Activated CD4-positive, alpha-beta memory T cell treated with anti-CD3 and anti-CD28 coated beads for 36 hours (primary cell): ENCODE data around the gene CD300A. TPM values are rescaled to one million over a fixed set of nuclear protein-coding genes. Genes with fewer than 3 reads are reported as not detected.

ENCODE experiments used
- CTCF ChIA-PET: fragments of 350-600 bp; sonication (Branson Sonifier 250); formaldehyde crosslinking; loops from one replicate; lab custom pipeline; 2021; ENCODE audit warnings: antibody characterized with exemption, inconsistent platforms; lab: Charles Lee
- POLR2A ChIA-PET: fragments of 350-600 bp; sonication (Branson Sonifier 250); formaldehyde crosslinking; loops from one replicate; lab custom pipeline; 2021; ENCODE audit warnings: antibody characterized with exemption; lab: Charles Lee
- DNase-seq: peaks from one replicate; pipeline ENCODE4 v3.0.0-alpha.2; 2020
- H3K27ac Mint-ChIP-seq: one replicate; pipeline ENCODE4 v1.8.0; 2021; ENCODE audit warnings: mixed read lengths
- H3K27me3 Mint-ChIP-seq: one replicate; pipeline ENCODE4 v1.8.0; 2021; ENCODE audit warnings: mixed read lengths
- H3K36me3 Mint-ChIP-seq: one replicate; pipeline ENCODE4 v1.8.0; 2021; ENCODE audit warnings: mixed read lengths
- H3K4me1 Mint-ChIP-seq: one replicate; pipeline ENCODE4 v1.8.0; 2021; ENCODE audit warnings: low read depth, mixed read lengths
- H3K4me3 Mint-ChIP-seq: one replicate; pipeline ENCODE4 v1.8.0; 2021; ENCODE audit warnings: mild to moderate bottlenecking, mixed read lengths
- H3K9me3 Mint-ChIP-seq: one replicate; pipeline ENCODE4 v1.8.0; 2021; ENCODE audit warnings: mixed read lengths
- intact Hi-C: fragments of 100-400 bp; cut with micrococcal nuclease; formaldehyde crosslinking; loops from one replicate; pipeline ENCODE4 v1.15.1; 2023
- total RNA-seq, 2 experiments: library from RNA; stranded (reverse); gene quantifications; one replicate each; pipeline ENCODE4 v1.2.3, GENCODE V29; 2021

Gene CD300A
- total RNA-seq, 2 experiments from 2014 or later, result 11.3 to 12.3 TPM

DNA sequence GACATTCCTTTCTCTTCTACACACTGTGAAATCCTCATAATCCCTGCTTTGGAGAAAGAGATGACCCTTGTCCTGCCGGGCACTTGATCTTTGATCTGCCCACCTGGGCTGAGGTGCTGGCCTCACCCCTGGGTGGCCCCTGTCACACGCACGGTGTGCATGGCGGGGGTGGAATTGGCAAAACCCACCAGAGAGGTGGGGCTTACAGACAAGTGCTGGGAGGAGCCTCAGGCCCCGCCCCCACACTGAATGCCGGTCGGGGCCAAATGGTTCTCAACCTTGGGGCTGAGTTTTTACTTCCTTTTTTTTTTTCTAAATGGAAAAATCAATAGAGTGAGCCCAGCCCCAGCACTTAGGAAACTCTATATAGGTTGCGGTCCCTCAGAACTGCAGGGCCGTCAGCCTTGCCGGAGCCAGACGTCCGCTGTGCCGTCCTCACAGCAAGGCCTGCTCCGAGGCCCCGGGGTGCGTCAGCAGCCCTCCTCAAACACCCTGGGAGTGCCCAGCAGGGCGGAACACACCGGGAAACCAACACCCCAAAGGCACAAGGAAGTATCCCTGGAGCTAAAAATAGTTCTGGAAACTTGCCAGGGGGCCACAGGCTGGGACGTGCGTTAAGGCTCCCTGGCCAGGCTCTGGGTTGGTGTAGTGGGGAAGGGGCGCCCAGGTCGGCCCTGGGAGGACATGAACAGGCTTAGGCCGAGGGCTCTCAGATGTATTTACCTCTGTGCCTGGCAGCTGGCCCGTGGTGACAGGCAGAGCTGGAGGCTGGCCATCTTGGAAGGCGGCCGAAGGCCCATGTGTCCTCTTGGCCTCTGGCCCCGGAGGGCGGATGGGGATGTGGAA lies 23.5 kb upstream of the CD300A start:
- H3K36me3 Mint-ChIP-seq, result peaks cover 3% of the 10 kb centered on the region
- ChIA-PET POLR2A (no interaction called here), CTCF (interaction anchor here (0.6 to 4.3 kb wide), 4 partner anchors 14 to 79 kb away, joined by 3 to 18 read pairs (median 9); partner anchors contain the start of gene GPR142)
- H3K9me3 Mint-ChIP-seq, result peaks cover 14% of the 10 kb centered on the region
- intact Hi-C loops, result no loop called here
- H3K4me1 Mint-ChIP-seq, result no peaks in the 10 kb centered on the region
- peaks cover 4% of the 10 kb centered on the region for H3K27me3 Mint-ChIP-seq
- DNase-seq, result no peak
- H3K4me3 Mint-ChIP-seq, result no peak overlapping the region
- H3K27ac Mint-ChIP-seq, result no peak overlapping the region

DNA sequence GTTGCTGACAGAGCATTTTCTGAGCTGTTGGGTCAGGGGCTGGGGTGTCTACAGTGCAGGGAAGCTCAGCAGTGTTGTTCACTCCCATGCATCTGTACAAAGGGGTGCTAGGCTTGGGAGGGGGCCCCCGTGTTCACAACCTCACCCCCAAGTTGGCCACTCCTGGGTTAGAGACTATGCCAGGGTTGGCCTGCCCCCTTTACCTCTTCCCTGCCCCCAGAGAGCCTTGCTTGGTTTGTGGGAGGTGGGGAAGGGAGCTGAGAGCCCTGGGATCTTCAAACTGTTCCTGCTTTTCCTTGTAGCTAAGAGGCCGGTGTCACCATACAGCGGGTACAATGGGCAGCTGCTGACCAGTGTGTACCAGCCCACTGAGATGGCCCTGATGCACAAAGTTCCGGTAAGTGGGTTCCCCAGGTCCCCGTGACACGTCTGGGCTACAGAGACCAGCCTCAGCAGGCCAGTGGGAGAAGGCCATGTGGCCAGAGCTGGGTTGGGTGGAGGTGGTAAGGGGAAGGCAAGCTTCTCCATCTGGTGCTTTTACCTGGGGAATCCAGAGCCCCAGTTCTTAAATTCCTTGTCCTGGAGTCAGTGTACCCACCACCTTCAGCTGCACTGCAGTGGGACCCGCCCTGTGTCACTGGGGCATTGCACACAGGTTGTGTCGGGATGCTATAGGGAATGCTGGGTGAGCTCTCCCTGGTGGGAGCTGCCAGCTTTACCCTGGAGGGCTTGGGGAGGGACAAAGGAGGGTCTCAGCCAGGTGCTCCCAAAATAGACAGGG lies 22.7 kb upstream of the CD300A start:
- Mint-ChIP-seq H3K27ac (no peak overlapping the region), H3K4me3 (no peak overlapping the region), H3K27me3 (peaks cover 4% of the 10 kb centered on the region), H3K36me3 (peaks cover 3% of the 10 kb centered on the region), H3K9me3 (peaks cover 9% of the 10 kb centered on the region), H3K4me1 (no peaks in the 10 kb centered on the region)
- POLR2A ChIA-PET, result no interaction called here
- CTCF ChIA-PET, result interaction anchor here (0.6 to 4.3 kb wide), 4 partner anchors 13 to 79 kb away, joined by 3 to 18 read pairs (median 9); partner anchors contain the start of gene GPR142
- intact Hi-C loops, result no loop called here
- DNase-seq, result no peak

DNA sequence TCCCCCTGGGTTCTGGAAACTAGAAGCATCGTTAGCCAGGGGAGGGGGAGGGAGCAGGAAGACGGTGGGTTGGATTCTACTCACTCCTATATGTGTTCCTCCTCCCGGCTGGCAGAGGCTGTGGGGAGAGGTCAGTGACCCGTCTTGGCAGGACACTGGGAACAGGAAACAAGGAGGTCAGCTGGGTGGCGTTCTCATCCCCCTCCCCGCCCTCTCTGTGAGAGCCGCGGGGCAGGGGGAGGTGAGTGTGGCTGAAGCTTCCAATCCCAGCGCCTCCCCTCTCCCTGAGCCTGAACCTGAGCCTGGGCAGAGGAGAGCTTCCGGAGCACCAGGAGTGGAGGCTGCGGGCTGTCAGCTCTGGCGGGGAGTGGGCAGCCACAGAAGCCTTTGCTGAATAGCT lies 22.0 kb upstream of the CD300A start:
- Mint-ChIP-seq H3K27ac (no peak overlapping the region), H3K4me1 (no peaks in the 10 kb centered on the region), H3K36me3 (peaks cover 3% of the 10 kb centered on the region), H3K27me3 (peaks cover 4% of the 10 kb centered on the region), H3K4me3 (no peak overlapping the region), H3K9me3 (peaks cover 2% of the 10 kb centered on the region)
- POLR2A ChIA-PET, result no interaction called here
- intact Hi-C loops, result no loop called here
- CTCF ChIA-PET, result interaction anchor here (1.1 to 4.3 kb wide), 4 partner anchors 10 to 76 kb away, joined by 3 to 18 read pairs (median 11); partner anchors contain the start of gene GPR142
- DNase-seq, result no peak

DNA sequence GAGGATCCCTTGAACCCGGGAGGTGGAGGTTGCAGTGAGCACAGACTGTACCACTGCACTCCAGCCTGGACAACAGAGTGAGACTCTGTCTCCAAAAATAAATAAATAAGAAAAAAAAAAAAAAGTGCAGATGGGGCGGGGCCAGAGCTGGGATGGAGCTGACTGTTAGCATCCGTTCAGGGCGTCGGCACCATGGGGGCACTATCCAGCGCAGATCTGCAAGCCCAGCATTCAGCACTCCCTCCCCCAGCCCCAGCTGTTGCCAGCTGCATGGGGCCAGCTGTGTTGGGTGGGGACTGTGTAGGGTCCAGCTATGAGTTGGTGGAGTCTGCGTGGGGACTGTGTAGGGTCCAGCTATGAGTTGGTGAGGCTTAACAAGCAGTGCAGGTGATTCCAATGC lies 21.3 kb upstream of the CD300A start:
- CTCF ChIA-PET, result interaction anchor here (1.1 to 4.3 kb wide), 6 partner anchors 9 to 77 kb away, joined by 3 to 18 read pairs (median 6); partner anchors contain the start of gene GPR142
- H3K36me3 Mint-ChIP-seq, result peaks cover under 1% of the 10 kb centered on the region
- H3K27ac Mint-ChIP-seq, result no peak overlapping the region
- no peak for DNase-seq
- POLR2A ChIA-PET, result interaction anchor here (0.6 kb wide), 1 partner anchor 172 kb away, joined by 3 read pairs; no protein-coding TSS in a partner anchor
- H3K27me3 Mint-ChIP-seq, result peaks cover 3% of the 10 kb centered on the region
- H3K9me3 Mint-ChIP-seq, result no peaks in the 10 kb centered on the region
- H3K4me1 Mint-ChIP-seq, result no peaks in the 10 kb centered on the region
- no peak overlapping the region for H3K4me3 Mint-ChIP-seq
- intact Hi-C loops, result no loop called here

DNA sequence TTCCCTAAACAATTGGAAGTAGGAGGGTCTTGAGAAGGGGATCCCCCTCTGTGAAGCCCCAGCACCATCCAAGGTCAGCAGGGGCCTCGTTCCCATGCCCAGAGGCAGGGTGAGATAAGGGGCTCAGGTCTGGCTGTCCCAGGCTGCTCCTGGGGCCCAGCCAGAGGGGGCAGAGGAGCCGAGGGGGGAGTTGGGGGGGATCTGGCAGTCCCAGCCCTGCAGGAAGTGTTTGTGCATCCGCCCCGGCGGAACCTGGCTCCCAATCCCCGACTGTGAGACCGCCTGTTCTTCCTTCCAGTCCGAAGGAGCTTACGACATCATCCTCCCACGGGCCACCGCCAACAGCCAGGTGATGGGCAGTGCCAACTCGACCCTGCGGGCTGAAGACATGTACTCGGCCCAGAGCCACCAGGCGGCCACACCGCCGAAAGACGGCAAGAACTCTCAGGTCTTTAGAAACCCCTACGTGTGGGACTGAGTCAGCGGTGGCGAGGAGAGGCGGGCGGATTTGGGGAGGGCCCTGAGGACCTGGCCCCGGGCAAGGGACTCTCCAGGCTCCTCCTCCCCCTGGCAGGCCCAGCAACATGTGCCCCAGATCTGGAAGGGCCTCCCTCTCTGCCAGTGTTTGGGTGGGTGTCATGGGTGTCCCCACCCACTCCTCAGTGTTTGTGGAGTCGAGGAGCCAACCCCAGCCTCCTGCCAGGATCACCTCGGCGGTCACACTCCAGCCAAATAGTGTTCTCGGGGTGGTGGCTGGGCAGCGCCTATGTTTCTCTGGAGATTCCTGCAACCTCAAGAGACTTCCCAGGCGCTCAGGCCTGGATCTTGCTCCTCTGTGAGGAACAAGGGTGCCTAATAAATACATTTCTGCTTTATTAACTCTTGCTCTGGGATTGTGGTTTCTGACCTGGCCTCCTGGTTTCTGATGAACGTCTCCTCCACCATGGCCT lies 19.6 kb upstream of the CD300A start:
- no peak overlapping the region for H3K4me3 Mint-ChIP-seq
- H3K9me3 Mint-ChIP-seq, result no peaks in the 10 kb centered on the region
- ChIA-PET CTCF (interaction anchor here (0.7 to 4.3 kb wide), 5 partner anchors 9 to 79 kb away, joined by 3 to 18 read pairs (median 6); no protein-coding TSS in a partner anchor), POLR2A (no interaction called here)
- H3K4me1 Mint-ChIP-seq, result no peaks in the 10 kb centered on the region
- intact Hi-C loops, result no loop called here
- no peak overlapping the region for H3K27ac Mint-ChIP-seq
- H3K27me3 Mint-ChIP-seq, result no peaks in the 10 kb centered on the region
- no peaks in the 10 kb centered on the region for H3K36me3 Mint-ChIP-seq
- peak; percentile 64 for DNase-seq

DNA sequence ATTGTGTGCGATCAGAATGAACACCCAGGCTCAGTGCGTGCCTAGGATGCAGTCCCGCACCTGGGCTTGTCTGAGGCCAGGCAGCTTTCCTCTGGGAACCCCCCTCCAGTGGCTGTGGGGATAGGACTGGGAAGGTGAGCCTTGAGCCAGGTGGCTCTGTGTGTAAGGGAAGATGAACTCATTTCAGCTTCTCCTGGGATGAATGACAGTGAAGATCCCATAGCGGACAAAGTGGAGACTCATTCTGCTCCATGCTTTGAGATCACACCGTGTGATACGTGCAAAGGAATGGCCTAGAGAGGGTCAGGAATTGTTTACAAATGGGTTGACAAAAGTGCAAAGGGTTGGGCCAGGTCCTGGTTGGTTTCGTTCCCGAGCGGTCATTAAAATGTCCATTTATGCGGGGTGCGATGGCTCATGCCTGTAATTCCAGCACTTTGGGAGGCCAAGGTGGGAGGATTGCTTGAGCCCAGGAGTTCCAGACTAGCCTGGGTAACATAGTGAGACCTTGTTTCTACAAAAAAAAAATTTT lies 18.7 kb upstream of the CD300A start:
- POLR2A ChIA-PET, result no interaction called here
- CTCF ChIA-PET, result interaction anchor here (0.7 to 2.0 kb wide), 4 partner anchors 9 to 80 kb away, joined by 3 to 11 read pairs (median 4); no protein-coding TSS in a partner anchor
- H3K9me3 Mint-ChIP-seq, result no peaks in the 10 kb centered on the region
- H3K27me3 Mint-ChIP-seq, result peaks cover 1% of the 10 kb centered on the region
- no peaks in the 10 kb centered on the region for H3K36me3 Mint-ChIP-seq
- H3K4me3 Mint-ChIP-seq, result no peak overlapping the region
- peaks cover 3% of the 10 kb centered on the region for H3K4me1 Mint-ChIP-seq
- no peak overlapping the region for H3K27ac Mint-ChIP-seq
- no peak for DNase-seq
- intact Hi-C loops, result no loop called here

DNA sequence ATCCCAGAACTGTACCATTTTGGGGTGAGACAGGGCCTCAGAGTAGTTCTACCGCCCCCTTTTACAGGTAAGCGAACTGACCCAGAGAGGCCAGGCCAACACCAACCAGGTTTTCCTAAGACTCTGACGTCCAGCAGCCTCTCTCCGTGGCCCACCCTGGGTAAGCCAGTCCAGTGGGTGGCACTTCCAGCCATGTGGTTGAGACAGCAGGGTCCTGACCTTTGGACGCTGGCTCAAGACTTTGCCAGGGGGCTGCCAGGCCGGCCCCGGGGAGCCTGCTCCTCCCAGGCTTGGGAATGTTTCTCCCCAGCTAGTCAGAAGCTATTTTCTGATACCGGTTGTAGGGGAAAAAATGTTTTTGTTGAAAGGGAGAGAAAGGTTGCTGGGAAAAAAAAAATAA lies 17.7 kb upstream of the CD300A start:
- Mint-ChIP-seq H3K27me3 (peaks cover 3% of the 10 kb centered on the region), H3K9me3 (no peaks in the 10 kb centered on the region), H3K4me1 (peaks cover 6% of the 10 kb centered on the region), H3K27ac (no peak overlapping the region), H3K36me3 (no peaks in the 10 kb centered on the region), H3K4me3 (no peak overlapping the region)
- no peak for DNase-seq
- intact Hi-C loops, result no loop called here
- POLR2A ChIA-PET, result no interaction called here
- CTCF ChIA-PET, result interaction anchor here (1.8 to 2.0 kb wide), 3 partner anchors 9 to 69 kb away, joined by 6 to 11 read pairs (median 8); no protein-coding TSS in a partner anchor

DNA sequence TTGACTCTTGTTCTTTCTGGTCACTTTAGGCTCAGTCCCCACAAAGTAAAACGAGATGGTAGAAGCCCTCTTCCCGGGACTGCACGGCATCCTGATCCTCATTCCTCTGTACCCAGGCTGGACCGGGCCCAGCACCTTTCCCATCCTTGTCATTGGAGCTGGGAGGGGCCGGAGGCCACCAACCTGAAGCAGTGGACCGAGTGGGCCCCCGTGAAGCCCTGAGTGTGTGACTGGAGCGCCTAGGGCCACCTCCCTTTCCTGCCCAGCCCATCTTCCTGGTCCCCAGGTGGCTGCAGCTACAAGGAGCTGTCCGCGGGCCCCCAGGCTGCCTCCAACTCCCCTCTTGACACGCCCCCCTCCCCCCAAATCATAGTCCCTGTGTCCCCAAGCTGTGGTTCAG lies 17.1 kb upstream of the CD300A start:
- Mint-ChIP-seq H3K36me3 (no peaks in the 10 kb centered on the region), H3K27me3 (peaks cover 3% of the 10 kb centered on the region), H3K9me3 (no peaks in the 10 kb centered on the region), H3K4me3 (no peak overlapping the region), H3K27ac (no peak overlapping the region), H3K4me1 (peaks cover 6% of the 10 kb centered on the region)
- ChIA-PET POLR2A (no interaction called here), CTCF (interaction anchor here (1.8 kb wide), 1 partner anchor 70 kb away, joined by 8 read pairs; no protein-coding TSS in a partner anchor)
- intact Hi-C loops, result no loop called here
- DNase-seq, result no peak

DNA sequence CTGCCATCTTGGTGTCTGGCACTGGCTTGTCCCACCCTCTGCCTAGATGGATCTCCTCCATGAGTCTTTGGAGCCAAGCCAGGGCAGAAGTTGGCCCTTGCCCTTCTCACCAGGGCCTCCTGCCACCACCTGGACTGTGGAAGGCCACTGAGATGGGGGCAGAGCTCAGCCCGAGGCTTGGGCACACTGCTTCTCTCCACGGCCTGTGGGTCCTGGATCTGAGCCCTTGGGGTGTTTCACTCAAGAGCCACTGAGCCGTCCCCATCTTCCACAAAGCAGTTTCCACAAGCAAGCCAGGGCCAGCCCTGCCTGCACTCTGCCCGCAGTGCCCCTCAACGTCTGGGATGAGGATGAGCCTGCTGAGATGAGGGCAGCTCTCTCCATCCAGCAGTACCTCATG lies 16.7 kb upstream of the CD300A start:
- H3K36me3 Mint-ChIP-seq, result no peaks in the 10 kb centered on the region
- CTCF ChIA-PET, result interaction anchor here (1.8 kb wide), 1 partner anchor 70 kb away, joined by 8 read pairs; no protein-coding TSS in a partner anchor
- no peaks in the 10 kb centered on the region for H3K9me3 Mint-ChIP-seq
- H3K27me3 Mint-ChIP-seq, result peaks cover 3% of the 10 kb centered on the region
- POLR2A ChIA-PET, result no interaction called here
- intact Hi-C loops, result no loop called here
- no peak for DNase-seq
- no peak overlapping the region for H3K4me3 Mint-ChIP-seq
- no peak overlapping the region for H3K27ac Mint-ChIP-seq
- H3K4me1 Mint-ChIP-seq, result peaks cover 8% of the 10 kb centered on the region

DNA sequence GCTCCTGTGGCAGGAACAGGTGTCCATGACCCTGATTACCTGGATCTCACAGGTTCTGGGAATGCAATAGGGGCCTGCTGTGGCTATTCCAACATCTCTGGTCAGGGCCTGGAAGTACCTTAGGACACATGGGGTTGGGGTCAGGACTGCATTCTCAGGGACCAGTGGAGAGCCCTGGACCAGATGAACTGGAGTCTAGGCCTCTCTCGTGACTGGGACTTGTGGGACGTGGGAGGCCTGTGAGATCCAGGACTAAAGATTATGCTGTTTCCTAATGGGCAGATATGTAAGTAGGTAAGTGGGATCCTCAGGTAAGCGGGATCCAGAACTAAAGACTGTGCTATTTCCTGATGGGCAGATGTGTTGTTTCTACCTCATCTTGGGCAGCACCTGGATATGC lies 16.2 kb upstream of the CD300A start:
- Mint-ChIP-seq H3K27me3 (peaks cover 3% of the 10 kb centered on the region), H3K4me1 (peaks cover 8% of the 10 kb centered on the region), H3K36me3 (no peaks in the 10 kb centered on the region), H3K27ac (no peak overlapping the region), H3K9me3 (no peaks in the 10 kb centered on the region), H3K4me3 (no peak overlapping the region)
- DNase-seq, result no peak
- intact Hi-C loops, result no loop called here
- ChIA-PET POLR2A (no interaction called here), CTCF (interaction anchor here (1.0 kb wide), 1 partner anchor 71 kb away, joined by 7 read pairs; no protein-coding TSS in a partner anchor)

DNA sequence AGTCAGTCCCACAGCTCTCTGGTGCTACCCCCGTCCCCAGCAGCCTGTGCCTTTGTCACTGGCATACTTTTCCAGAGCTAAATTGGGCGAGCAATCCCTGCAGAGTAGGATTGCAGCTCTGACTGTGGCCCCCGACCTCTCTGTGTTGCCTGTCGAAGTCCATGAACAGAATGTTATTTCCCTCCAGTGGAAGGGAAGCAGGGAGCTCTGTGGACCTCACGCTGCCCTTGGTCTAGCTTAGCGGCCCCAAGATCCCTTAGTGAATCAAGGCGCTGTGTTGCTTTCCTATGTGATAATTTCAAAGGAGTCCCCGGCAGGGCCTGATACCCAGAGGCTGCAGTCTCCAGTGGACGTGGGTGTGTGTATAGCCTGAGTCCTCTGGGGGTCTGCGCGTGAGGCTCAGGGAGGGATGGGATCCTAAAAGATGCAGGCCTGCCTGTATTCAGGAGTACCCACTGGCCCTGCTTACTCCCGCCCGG lies 15.5 kb upstream of the CD300A start:
- CTCF ChIA-PET, result interaction anchor here (1.0 kb wide), 1 partner anchor 72 kb away, joined by 7 read pairs; no protein-coding TSS in a partner anchor
- intact Hi-C loops, result no loop called here

More for the DNA sequence above, 15.5 kb upstream of the CD300A start:
- POLR2A ChIA-PET, result no interaction called here
- Mint-ChIP-seq H3K27ac (no peak overlapping the region), H3K27me3 (peaks cover 3% of the 10 kb centered on the region), H3K4me1 (peaks cover 8% of the 10 kb centered on the region), H3K9me3 (no peaks in the 10 kb centered on the region), H3K36me3 (no peaks in the 10 kb centered on the region), H3K4me3 (no peak overlapping the region)
- DNase-seq, result no peak
